DND-41 (cell line): ENCODE data around the gene PRKRIP1.

Experiments
- CTCF ChIP-seq: IDR thresholded peaks from 2 replicates; pipeline ENCODE4 v1.5.1; 2012; ENCODE audit warnings: borderline replicate concordance, low read length, moderate library complexity, mild to moderate bottlenecking; ENCODE audit not compliant: poor library complexity, severe bottlenecking; ENCODE audit errors: extremely low read depth
- EZH2 ChIP-seq: IDR thresholded peaks from 3 replicates; pipeline ENCODE4 v1.6.1; 2012; ENCODE audit warnings: borderline replicate concordance, low read depth, mild to moderate bottlenecking, moderate library complexity, low read length, inconsistent platforms; ENCODE audit not compliant: severe bottlenecking

GRCh38 chr7:102395873-102396709, at the start of gene PRKRIP1:
- no peak for TF ChIP-seq EZH2
- no peak for TF ChIP-seq CTCF
